Muscle layer of colon (tissue), 2 donors: ENCODE data around the gene NRG2.

Experiments
- H3K27ac ChIP-seq: one replicate; pipeline ENCODE4 v1.7.0; 2013; ENCODE audit warnings: low read depth, mild to moderate bottlenecking, low read length, moderate library complexity
- H3K27me3 ChIP-seq, 2 donors: one replicate each; pipeline ENCODE4 v1.7.0; 2013; ENCODE audit warnings: low read length in 2 of 2, mild to moderate bottlenecking in 2 of 2; ENCODE audit not compliant: insufficient read depth in 2 of 2, control insufficient read depth in 1 of 2
- H3K36me3 ChIP-seq: one replicate; pipeline ENCODE4 v1.7.0; 2013; ENCODE audit warnings: mild to moderate bottlenecking, low read length; ENCODE audit not compliant: insufficient read depth
- H3K4me1 ChIP-seq: one replicate; pipeline ENCODE4 v1.7.0; 2013; ENCODE audit warnings: mild to moderate bottlenecking, low read length; ENCODE audit not compliant: insufficient read depth
- H3K4me3 ChIP-seq, 2 donors: one replicate each; pipeline ENCODE4 v1.7.0; 2013; ENCODE audit warnings: low read length in 2 of 2, low read depth in 1 of 2, mild to moderate bottlenecking in 1 of 2, moderate library complexity in 1 of 2
- H3K9ac ChIP-seq: one replicate; pipeline ENCODE4 v1.7.0; 2013; ENCODE audit warnings: low read length
- H3K9me3 ChIP-seq: one replicate; pipeline ENCODE4 v1.7.0; 2013; ENCODE audit warnings: mild to moderate bottlenecking, low read length
- donor health status: abdominal sarcoma.
- donor health status: Adenocarcinoma of cecum.

Gene NRG2

GRCh38 chr5:140010798-140011197, 32.3 kb downstream of the NRG2 start:
- Histone ChIP-seq H3K27me3 (no peaks in the 10 kb centered on the region), H3K4me1 (peaks cover 2% of the 10 kb centered on the region), H3K36me3 (no peaks in the 10 kb centered on the region), H3K9me3 (no peaks in the 10 kb centered on the region), H3K27ac (no peak overlapping the region), H3K4me3 (no peak overlapping the region), H3K9ac (no peak overlapping the region)

GRCh38 chr5:140007311-140007710, 35.8 kb downstream of the NRG2 start:
- Histone ChIP-seq H3K4me3 (no peak overlapping the region), H3K27ac (no peak overlapping the region), H3K9ac (no peak overlapping the region), H3K36me3 (no peaks in the 10 kb centered on the region), H3K4me1 (peaks cover 16% of the 10 kb centered on the region), H3K9me3 (no peaks in the 10 kb centered on the region), H3K27me3 (no peaks in the 10 kb centered on the region)

- Histone ChIP-seq H3K4me3 (no peak overlapping the region), H3K27me3 (no peaks in the 10 kb centered on the region)
Observed at GRCh38 chr5:140005145-140005591, 37.9 kb downstream of the NRG2 start.

GRCh38 chr5:140004174-140004573, 38.9 kb downstream of the NRG2 start:
- H3K4me1 ChIP-seq = peaks cover 23% of the 10 kb centered on the region
- H3K9me3 ChIP-seq = no peaks in the 10 kb centered on the region
- H3K36me3 ChIP-seq = no peaks in the 10 kb centered on the region
- H3K9ac ChIP-seq = no peak overlapping the region
- H3K27ac ChIP-seq = no peak overlapping the region
- no peak overlapping the region for H3K4me3 ChIP-seq
- no peaks in the 10 kb centered on the region for H3K27me3 ChIP-seq

More at GRCh38 chr5:140005145-140005591, 37.9 kb downstream of the NRG2 start:
- H3K9ac ChIP-seq = no peak overlapping the region
- no peak overlapping the region for H3K27ac ChIP-seq
- peaks cover 21% of the 10 kb centered on the region for H3K4me1 ChIP-seq
- no peaks in the 10 kb centered on the region for H3K9me3 ChIP-seq
- no peaks in the 10 kb centered on the region for H3K36me3 ChIP-seq

GRCh38 chr5:140003519-140003918, 39.6 kb downstream of the NRG2 start:
- no peak overlapping the region for H3K9ac ChIP-seq
- H3K36me3 ChIP-seq = no peaks in the 10 kb centered on the region
- no peak overlapping the region for H3K27ac ChIP-seq
- no peaks in the 10 kb centered on the region for H3K9me3 ChIP-seq
- peaks cover 23% of the 10 kb centered on the region for H3K4me1 ChIP-seq
- no peak overlapping the region for H3K4me3 ChIP-seq
- no peaks in the 10 kb centered on the region for H3K27me3 ChIP-seq

GRCh38 chr5:140000332-140000731, 42.8 kb downstream of the NRG2 start:
- no peaks in the 10 kb centered on the region for H3K36me3 ChIP-seq
- H3K27ac ChIP-seq = no peak overlapping the region
- peaks cover 16% of the 10 kb centered on the region for H3K4me1 ChIP-seq
- H3K4me3 ChIP-seq = no peak overlapping the region
- no peaks in the 10 kb centered on the region for H3K9me3 ChIP-seq
- H3K9ac ChIP-seq = no peak overlapping the region
- H3K27me3 ChIP-seq = no peaks in the 10 kb centered on the region

GRCh38 chr5:139998837-139999236, 44.3 kb downstream of the NRG2 start:
- Histone ChIP-seq H3K27ac (no peak overlapping the region), H3K36me3 (no peaks in the 10 kb centered on the region), H3K9me3 (no peaks in the 10 kb centered on the region), H3K4me3 (no peak overlapping the region), H3K4me1 (peaks cover 7% of the 10 kb centered on the region), H3K9ac (no peak overlapping the region), H3K27me3 (no peaks in the 10 kb centered on the region)

GRCh38 chr5:139997276-139997675, 45.8 kb downstream of the NRG2 start:
- H3K36me3 ChIP-seq = no peaks in the 10 kb centered on the region
- H3K4me1 ChIP-seq = peaks cover 7% of the 10 kb centered on the region
- H3K4me3 ChIP-seq = no peak overlapping the region
- no peak overlapping the region for H3K27ac ChIP-seq
- H3K9me3 ChIP-seq = no peaks in the 10 kb centered on the region
- no peaks in the 10 kb centered on the region for H3K27me3 ChIP-seq
- no peak overlapping the region for H3K9ac ChIP-seq

GRCh38 chr5:139995929-139996328, 47.2 kb downstream of the NRG2 start:
- H3K9ac ChIP-seq = no peak overlapping the region
- H3K27ac ChIP-seq = no peak overlapping the region
- no peaks in the 10 kb centered on the region for H3K36me3 ChIP-seq
- no peaks in the 10 kb centered on the region for H3K27me3 ChIP-seq
- H3K9me3 ChIP-seq = no peaks in the 10 kb centered on the region
- no peak overlapping the region for H3K4me3 ChIP-seq
- H3K4me1 ChIP-seq = peaks cover 7% of the 10 kb centered on the region

- no peaks in the 10 kb centered on the region for H3K36me3 ChIP-seq
- no peak overlapping the region for H3K27ac ChIP-seq
- no peak overlapping the region for H3K4me3 ChIP-seq
- H3K4me1 ChIP-seq = no peaks in the 10 kb centered on the region
- no peaks in the 10 kb centered on the region for H3K9me3 ChIP-seq
- H3K27me3 ChIP-seq = no peaks in the 10 kb centered on the region
- no peak overlapping the region for H3K9ac ChIP-seq
Observed at GRCh38 chr5:139994234-139994633, 48.9 kb downstream of the NRG2 start.

- no peak overlapping the region for H3K27ac ChIP-seq
- no peak overlapping the region for H3K9ac ChIP-seq
- no peaks in the 10 kb centered on the region for H3K27me3 ChIP-seq
- no peaks in the 10 kb centered on the region for H3K9me3 ChIP-seq
- peaks cover 11% of the 10 kb centered on the region for H3K4me1 ChIP-seq
- H3K4me3 ChIP-seq = no peak overlapping the region
- no peaks in the 10 kb centered on the region for H3K36me3 ChIP-seq
Observed at GRCh38 chr5:139985733-139986132, 57.4 kb downstream of the NRG2 start.

- Histone ChIP-seq H3K36me3 (no peaks in the 10 kb centered on the region), H3K9ac (no peak overlapping the region), H3K27ac (no peak overlapping the region), H3K4me1 (peaks cover 11% of the 10 kb centered on the region), H3K9me3 (no peaks in the 10 kb centered on the region), H3K27me3 (no peaks in the 10 kb centered on the region), H3K4me3 (no peak overlapping the region)
Observed at GRCh38 chr5:139985290-139985689, 57.8 kb downstream of the NRG2 start.
